Measurements from ENCODE around the gene CNTLN. TPM values are rescaled to one million over a fixed set of nuclear protein-coding genes. Genes with fewer than 3 reads are reported as not detected.
"Not testable (repeated sequence)": the region's sequence is repeated elsewhere in the genome, so short reads cannot be mapped to it uniquely, and the experiment has no call there.

The CNTLN gene
- total RNA-seq, 1 experiment from 2014 or later = 4.2 TPM

GRCh38 chr9:17165764-17166163 is 30.9 kb downstream of the CNTLN start:
- DNase-seq = no peak
- Histone ChIP-seq H3K27me3 (no peaks in the 10 kb centered on the region), H3K4me3 (no peak overlapping the region), H3K36me3 (0 out of 2 replicates have a peak, but pooled peaks cover 2% of the 10 kb centered on the region), H3K9me3 (peaks cover 5% of the 10 kb centered on the region)

GRCh38 chr9:17166346-17166745 is 31.5 kb downstream of the CNTLN start:
- Histone ChIP-seq H3K36me3 (0 out of 2 replicates have a peak, but pooled peaks cover 2% of the 10 kb centered on the region), H3K4me3 (no peak overlapping the region), H3K27me3 (no peaks in the 10 kb centered on the region), H3K9me3 (peaks cover 5% of the 10 kb centered on the region)
- DNase-seq = no peak

GRCh38 chr9:17171309-17172094 is 36.7 kb downstream of the CNTLN start:
- no peak overlapping the region for H3K4me3 ChIP-seq
- peaks cover 5% of the 10 kb centered on the region for H3K9me3 ChIP-seq
- 0 out of 2 replicates have a peak, but pooled peaks cover 2% of the 10 kb centered on the region for H3K36me3 ChIP-seq
- DNase-seq = no peak
- H3K27me3 ChIP-seq = no peaks in the 10 kb centered on the region

- not testable (repeated sequence) for H3K9me3 ChIP-seq, DNase-seq, H3K27me3 ChIP-seq, H3K4me3 ChIP-seq, H3K36me3 ChIP-seq
Observed at GRCh38 chr9:17177496-17177895, 42.7 kb downstream of the CNTLN start.

- Histone ChIP-seq H3K4me3 (no peak overlapping the region), H3K9me3 (no peaks in the 10 kb centered on the region), H3K27me3 (no peaks in the 10 kb centered on the region), H3K36me3 (no peaks in the 10 kb centered on the region)
- no peak for DNase-seq
Observed at GRCh38 chr9:17185481-17186029, 50.7 kb downstream of the CNTLN start.

- H3K4me3 ChIP-seq = no peak overlapping the region
- no peak for DNase-seq
- H3K36me3 ChIP-seq = no peaks in the 10 kb centered on the region
- no peaks in the 10 kb centered on the region for H3K27me3 ChIP-seq
- no peaks in the 10 kb centered on the region for H3K9me3 ChIP-seq
Observed at GRCh38 chr9:17191082-17191481, 56.2 kb downstream of the CNTLN start.

- DNase-seq = no peak
- peaks cover 6% of the 10 kb centered on the region for H3K9me3 ChIP-seq
- H3K36me3 ChIP-seq = no peaks in the 10 kb centered on the region
- no peak overlapping the region for H3K4me3 ChIP-seq
- no peaks in the 10 kb centered on the region for H3K27me3 ChIP-seq
Observed at GRCh38 chr9:17204611-17205152, 69.8 kb downstream of the CNTLN start.

GRCh38 chr9:17216011-17216410 is 81.2 kb downstream of the CNTLN start:
- Histone ChIP-seq H3K4me3 (no peak overlapping the region), H3K27me3 (no peaks in the 10 kb centered on the region), H3K9me3 (no peaks in the 10 kb centered on the region), H3K36me3 (no peaks in the 10 kb centered on the region)
- no peak for DNase-seq

- no peaks in the 10 kb centered on the region for H3K36me3 ChIP-seq
- H3K4me3 ChIP-seq = no peak overlapping the region
- no peaks in the 10 kb centered on the region for H3K27me3 ChIP-seq
- no peak for DNase-seq
- H3K9me3 ChIP-seq = no peaks in the 10 kb centered on the region
Observed at GRCh38 chr9:17216646-17217045, 81.8 kb downstream of the CNTLN start.

GRCh38 chr9:17217272-17217671 is 82.4 kb downstream of the CNTLN start:
- no peak for DNase-seq
- H3K36me3 ChIP-seq = no peaks in the 10 kb centered on the region
- H3K27me3 ChIP-seq = no peaks in the 10 kb centered on the region
- no peak overlapping the region for H3K4me3 ChIP-seq
- no peaks in the 10 kb centered on the region for H3K9me3 ChIP-seq

- H3K4me3 ChIP-seq = no peak overlapping the region
- H3K27me3 ChIP-seq = no peaks in the 10 kb centered on the region
- H3K9me3 ChIP-seq = no peaks in the 10 kb centered on the region
- DNase-seq = no peak
- no peaks in the 10 kb centered on the region for H3K36me3 ChIP-seq
Observed at GRCh38 chr9:17219261-17219660, 84.4 kb downstream of the CNTLN start.

- no peaks in the 10 kb centered on the region for H3K36me3 ChIP-seq
- H3K27me3 ChIP-seq = no peaks in the 10 kb centered on the region
- no peak overlapping the region for H3K4me3 ChIP-seq
- no peaks in the 10 kb centered on the region for H3K9me3 ChIP-seq
- DNase-seq = no peak
Observed at GRCh38 chr9:17222932-17223331, 88.1 kb downstream of the CNTLN start.

- H3K9me3 ChIP-seq = no peaks in the 10 kb centered on the region
- H3K27me3 ChIP-seq = no peaks in the 10 kb centered on the region
- no peaks in the 10 kb centered on the region for H3K36me3 ChIP-seq
- DNase-seq = no peak
- H3K4me3 ChIP-seq = no peak overlapping the region
Observed at GRCh38 chr9:17225407-17225806, 90.6 kb downstream of the CNTLN start.

GRCh38 chr9:17229945-17230560 is 95.2 kb downstream of the CNTLN start:
- DNase-seq = no peak
- Histone ChIP-seq H3K9me3 (no peaks in the 10 kb centered on the region), H3K27me3 (no peaks in the 10 kb centered on the region), H3K4me3 (no peak overlapping the region), H3K36me3 (no peaks in the 10 kb centered on the region)

- Histone ChIP-seq H3K4me3 (no peak overlapping the region), H3K27me3 (no peaks in the 10 kb centered on the region), H3K36me3 (no peaks in the 10 kb centered on the region), H3K9me3 (no peaks in the 10 kb centered on the region)
- DNase-seq = no peak
Observed at GRCh38 chr9:17230646-17231045, 95.8 kb downstream of the CNTLN start.

- DNase-seq = no peak
- H3K4me3 ChIP-seq = no peak overlapping the region
- H3K27me3 ChIP-seq = no peaks in the 10 kb centered on the region
- no peaks in the 10 kb centered on the region for H3K9me3 ChIP-seq
- no peaks in the 10 kb centered on the region for H3K36me3 ChIP-seq
Observed at GRCh38 chr9:17236147-17236546, 101.3 kb downstream of the CNTLN start.

- Histone ChIP-seq H3K4me3 (no peak overlapping the region), H3K36me3 (no peaks in the 10 kb centered on the region), H3K27me3 (no peaks in the 10 kb centered on the region), H3K9me3 (peaks cover 27% of the 10 kb centered on the region)
- no peak for DNase-seq
Observed at GRCh38 chr9:17246770-17247169, 111.9 kb downstream of the CNTLN start.
